GM12878 (cell line): ENCODE measurements around the gene SMIM43.
A peak's percentile ranks its signal among the peaks of the same experiment; 100 is the strongest.

Experiments used
- CHD2 ChIP-seq: IDR thresholded peaks from 2 replicates; pipeline ENCODE4 v1.6.1; 2011; ENCODE audit warnings: low read depth, low read length, improper control_type of control experiment, borderline replicate concordance
- EP300 ChIP-seq, 2 experiments: fragments of 150-350 bp in 1 of 2; IDR thresholded peaks; 2 replicates each; pipeline ENCODE4 v1.6.1; 2011 to 2012; ENCODE audit warnings: low read depth in 2 of 2, low read length in 2 of 2, borderline replicate concordance in 1 of 2, improper control_type of control experiment in 1 of 2, inconsistent platforms in 1 of 2; ENCODE audit not compliant: control insufficient read depth in 1 of 2
- EZH2 ChIP-seq: IDR thresholded peaks from 2 replicates; pipeline ENCODE4 v1.6.1; 2012; ENCODE audit warnings: low read depth, mild to moderate bottlenecking, control low read depth, inconsistent platforms, low read length, borderline replicate concordance; ENCODE audit not compliant: control insufficient read depth
- FOS ChIP-seq: IDR thresholded peaks from 3 replicates; pipeline ENCODE4 v1.6.1; 2011; ENCODE audit warnings: borderline replicate concordance; ENCODE audit not compliant: insufficient read length; ENCODE audit errors: extremely low read depth
- GABPA ChIP-seq: IDR thresholded peaks from 2 replicates; pipeline ENCODE4 v1.6.1; 2014; ENCODE audit warnings: antibody characterized with exemption, low read depth, mild to moderate bottlenecking, inconsistent platforms
- HDAC6 ChIP-seq: fragments of 200-600 bp; sonication (generic); IDR thresholded peaks from one replicate; pipeline ENCODE4 v1.8.0; 2017; ENCODE audit warnings: antibody characterized with exemption; ENCODE audit not compliant: unreplicated experiment
- MTA2 ChIP-seq: fragments of 450-650 bp; IDR thresholded peaks from 2 replicates; pipeline ENCODE4 v1.6.1; 2016; ENCODE audit warnings: low read depth, mild to moderate bottlenecking, moderate library complexity
- SIN3A ChIP-seq: IDR thresholded peaks from 2 replicates; pipeline ENCODE4 v1.6.1; 2012; ENCODE audit warnings: low read depth, low read length, improper control_type of control experiment
- SP1 ChIP-seq: IDR thresholded peaks from one replicate; pipeline ENCODE4 v1.6.1; 2011; ENCODE audit warnings: low read depth, low read length
- TAF1 ChIP-seq: IDR thresholded peaks from 2 replicates; pipeline ENCODE4 v1.6.1; 2011; ENCODE audit warnings: mild to moderate bottlenecking, low read depth, low read length, borderline replicate concordance
- ZNF274 ChIP-seq: IDR thresholded peaks from one replicate; pipeline ENCODE4 v1.8.0; 2011; ENCODE audit not compliant: insufficient read length, insufficient read depth
- ZNF384 ChIP-seq: IDR thresholded peaks from 2 replicates; pipeline ENCODE4 v1.6.1; 2012; ENCODE audit warnings: low read depth, mild to moderate bottlenecking, low read length, improper control_type of control experiment, borderline replicate concordance
- TF ChIP-seq, protein P1 (sequence below), 3 experiments: IDR thresholded peaks in 2 of 3; conservative IDR thresholded peaks in 1 of 3; 2 replicates each; pipeline ENCODE4 v1.5.1; 2011; ENCODE audit warnings: low read depth in 3 of 3, low read length in 3 of 3, mild to moderate bottlenecking in 3 of 3, control low read depth in 2 of 3, moderate library complexity in 2 of 3, inconsistent platforms in 1 of 3, mixed read lengths in 1 of 3; ENCODE audit not compliant: control insufficient read depth in 2 of 3, insufficient read depth in 1 of 3; ENCODE audit errors: extremely low read depth in 1 of 3
- TF ChIP-seq, protein P2 (sequence below): IDR thresholded peaks from 2 replicates; pipeline ENCODE4 v1.6.1; 2011; ENCODE audit warnings: borderline replicate concordance, low read depth, mild to moderate bottlenecking, moderate library complexity, mixed read lengths, low read length; ENCODE audit not compliant: insufficient read depth; ENCODE audit errors: extremely low read length

DNA sequence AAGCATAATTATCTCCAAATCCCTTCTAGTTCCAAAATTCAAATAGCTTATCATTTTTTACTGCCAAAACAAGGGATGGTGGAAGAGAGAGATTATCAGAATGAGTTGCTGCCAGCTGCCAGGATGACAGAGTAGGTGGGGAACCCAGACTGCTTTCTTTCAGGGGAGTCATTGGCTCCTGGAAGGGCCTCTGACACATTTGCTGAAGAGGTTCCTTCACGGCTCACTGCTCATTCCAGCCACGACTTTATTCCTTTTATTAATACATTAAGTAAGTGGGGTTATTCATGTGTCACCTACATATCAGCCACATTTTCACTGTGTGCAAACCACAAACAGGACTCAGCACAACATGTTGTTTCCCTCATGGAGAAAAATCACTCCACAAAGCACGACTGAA, 12.7 kb upstream of the SMIM43 start:
- TF ChIP-seq HDAC6 (no peak), EZH2 (no peak), TAF1 (no peak), ZNF274 (no peak), EP300 (IDR thresholded peaks at IDR 0.05; ENCODE audit: borderline replicate concordance in 1 of 2, control insufficient read depth in 1 of 2, low read depth in 2 of 2, low read length in 2 of 2) (no peak), GABPA (no peak), MTA2 (peak; percentile 36; the same call in 1 of the 2 replicates), CHD2 (no peak), ZNF384 (no peak), SP1 (no peak), FOS (no peak), SIN3A (no peak)
- TF ChIP-seq, protein P1, sequence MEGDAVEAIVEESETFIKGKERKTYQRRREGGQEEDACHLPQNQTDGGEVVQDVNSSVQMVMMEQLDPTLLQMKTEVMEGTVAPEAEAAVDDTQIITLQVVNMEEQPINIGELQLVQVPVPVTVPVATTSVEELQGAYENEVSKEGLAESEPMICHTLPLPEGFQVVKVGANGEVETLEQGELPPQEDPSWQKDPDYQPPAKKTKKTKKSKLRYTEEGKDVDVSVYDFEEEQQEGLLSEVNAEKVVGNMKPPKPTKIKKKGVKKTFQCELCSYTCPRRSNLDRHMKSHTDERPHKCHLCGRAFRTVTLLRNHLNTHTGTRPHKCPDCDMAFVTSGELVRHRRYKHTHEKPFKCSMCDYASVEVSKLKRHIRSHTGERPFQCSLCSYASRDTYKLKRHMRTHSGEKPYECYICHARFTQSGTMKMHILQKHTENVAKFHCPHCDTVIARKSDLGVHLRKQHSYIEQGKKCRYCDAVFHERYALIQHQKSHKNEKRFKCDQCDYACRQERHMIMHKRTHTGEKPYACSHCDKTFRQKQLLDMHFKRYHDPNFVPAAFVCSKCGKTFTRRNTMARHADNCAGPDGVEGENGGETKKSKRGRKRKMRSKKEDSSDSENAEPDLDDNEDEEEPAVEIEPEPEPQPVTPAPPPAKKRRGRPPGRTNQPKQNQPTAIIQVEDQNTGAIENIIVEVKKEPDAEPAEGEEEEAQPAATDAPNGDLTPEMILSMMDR (IDR thresholded peaks at IDR 0.05 in 2 of 3, conservative IDR thresholded peaks at IDR 0.05 in 1 of 3; ENCODE audit: control insufficient read depth in 2 of 3, extremely low read depth in 1 of 3, insufficient read depth in 1 of 3, low read depth in 3 of 3, low read length in 3 of 3), result no peak
- TF ChIP-seq, protein P2, sequence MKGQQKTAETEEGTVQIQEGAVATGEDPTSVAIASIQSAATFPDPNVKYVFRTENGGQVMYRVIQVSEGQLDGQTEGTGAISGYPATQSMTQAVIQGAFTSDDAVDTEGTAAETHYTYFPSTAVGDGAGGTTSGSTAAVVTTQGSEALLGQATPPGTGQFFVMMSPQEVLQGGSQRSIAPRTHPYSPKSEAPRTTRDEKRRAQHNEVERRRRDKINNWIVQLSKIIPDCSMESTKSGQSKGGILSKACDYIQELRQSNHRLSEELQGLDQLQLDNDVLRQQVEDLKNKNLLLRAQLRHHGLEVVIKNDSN, result no peak
